Keratinocyte (primary cell): ENCODE results near the gene SLC19A1.

ENCODE experiments used
- EZH2 ChIP-seq: IDR thresholded peaks from one replicate; pipeline ENCODE4 v1.6.1; 2012; ENCODE audit warnings: inconsistent platforms, mild to moderate bottlenecking, low read length, moderate library complexity
- TF ChIP-seq, protein P1 (sequence below), 3 experiments: IDR thresholded peaks in 1 of 3; conservative IDR thresholded peaks in 1 of 3; optimal IDR thresholded peaks in 1 of 3; 2 replicates in 2 of 3; 3 replicates in 1 of 3; pipeline versions ENCODE3 to v1.5.1; 2011; ENCODE audit warnings: low read length in 3 of 3, mild to moderate bottlenecking in 3 of 3, moderate library complexity in 2 of 3, control low read depth in 1 of 3, inconsistent platforms in 1 of 3; ENCODE audit not compliant: insufficient read depth in 2 of 3; ENCODE audit errors: extremely low read depth in 1 of 3

DNA sequence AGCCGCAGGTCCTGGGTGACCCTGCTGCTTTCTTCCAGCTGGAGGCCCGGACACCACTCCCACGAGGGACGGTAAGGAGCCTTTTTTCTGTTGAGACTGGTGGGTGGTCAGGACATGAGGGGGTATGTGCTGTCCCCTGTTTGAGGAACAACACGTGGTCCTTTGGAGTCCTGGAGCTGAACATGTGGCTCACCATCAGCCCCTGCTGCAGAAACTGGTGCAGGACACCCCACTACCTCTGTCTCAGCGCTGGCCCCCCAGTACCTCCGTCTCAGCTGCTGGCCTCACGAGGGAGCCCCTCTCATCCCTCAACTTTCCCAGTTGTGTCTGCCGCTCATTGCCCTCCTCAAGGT is 34.7 kb downstream of the SLC19A1 start:
- TF ChIP-seq, protein P1, sequence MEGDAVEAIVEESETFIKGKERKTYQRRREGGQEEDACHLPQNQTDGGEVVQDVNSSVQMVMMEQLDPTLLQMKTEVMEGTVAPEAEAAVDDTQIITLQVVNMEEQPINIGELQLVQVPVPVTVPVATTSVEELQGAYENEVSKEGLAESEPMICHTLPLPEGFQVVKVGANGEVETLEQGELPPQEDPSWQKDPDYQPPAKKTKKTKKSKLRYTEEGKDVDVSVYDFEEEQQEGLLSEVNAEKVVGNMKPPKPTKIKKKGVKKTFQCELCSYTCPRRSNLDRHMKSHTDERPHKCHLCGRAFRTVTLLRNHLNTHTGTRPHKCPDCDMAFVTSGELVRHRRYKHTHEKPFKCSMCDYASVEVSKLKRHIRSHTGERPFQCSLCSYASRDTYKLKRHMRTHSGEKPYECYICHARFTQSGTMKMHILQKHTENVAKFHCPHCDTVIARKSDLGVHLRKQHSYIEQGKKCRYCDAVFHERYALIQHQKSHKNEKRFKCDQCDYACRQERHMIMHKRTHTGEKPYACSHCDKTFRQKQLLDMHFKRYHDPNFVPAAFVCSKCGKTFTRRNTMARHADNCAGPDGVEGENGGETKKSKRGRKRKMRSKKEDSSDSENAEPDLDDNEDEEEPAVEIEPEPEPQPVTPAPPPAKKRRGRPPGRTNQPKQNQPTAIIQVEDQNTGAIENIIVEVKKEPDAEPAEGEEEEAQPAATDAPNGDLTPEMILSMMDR (optimal IDR thresholded peaks at IDR 0.05 in 1 of 3, IDR thresholded peaks at IDR 0.05 in 1 of 3, conservative IDR thresholded peaks at IDR 0.05 in 1 of 3; ENCODE audit: extremely low read depth in 1 of 3, insufficient read depth in 2 of 3, low read length in 3 of 3), result no peak
- TF ChIP-seq EZH2, result no peak
